KMS-11 (cell line): Measurements from ENCODE around the gene ADNP.

Experiments used
- H2AFZ ChIP-seq: fragments of 200-600 bp; sonication (generic); 2 replicates; pipeline ENCODE4 v1.6.1; 2016; ENCODE audit warnings: antibody characterized with exemption, mixed run types, low read depth
- H3K27ac ChIP-seq: fragments of 200-600 bp; sonication (generic); 2 replicates; pipeline ENCODE4 v1.6.1; 2016; ENCODE audit warnings: mild to moderate bottlenecking, mixed run types
- H3K27me3 ChIP-seq: fragments of 200-600 bp; sonication (generic); 2 replicates; pipeline ENCODE4 v1.6.1; 2017; ENCODE audit warnings: mild to moderate bottlenecking, low read depth, mixed run types, moderate library complexity; ENCODE audit not compliant: insufficient read depth
- H3K36me3 ChIP-seq: fragments of 200-600 bp; sonication (generic); 2 replicates; pipeline ENCODE4 v1.6.1; 2017; ENCODE audit warnings: mild to moderate bottlenecking, mixed run types; ENCODE audit not compliant: insufficient read depth
- H3K4me1 ChIP-seq: fragments of 200-600 bp; sonication (generic); 2 replicates; pipeline ENCODE4 v1.6.1; 2016; ENCODE audit warnings: mild to moderate bottlenecking, low read depth, mixed run types; ENCODE audit not compliant: poor library complexity, severe bottlenecking
- H3K4me2 ChIP-seq: fragments of 200-600 bp; sonication (generic); 2 replicates; pipeline ENCODE4 v1.7.0; 2016; ENCODE audit warnings: mild to moderate bottlenecking, mixed run types
- H3K4me3 ChIP-seq: fragments of 200-600 bp; sonication (generic); IDR thresholded peaks from 2 replicates; pipeline ENCODE4 v1.6.1; 2017; ENCODE audit warnings: low read depth, low read length, mixed read lengths; ENCODE audit not compliant: insufficient read depth
- H3K79me2 ChIP-seq: fragments of 200-600 bp; sonication (generic); 2 replicates; pipeline ENCODE4 v1.6.1; 2016; ENCODE audit warnings: low read depth, mixed run types; ENCODE audit not compliant: insufficient read depth
- H3K9ac ChIP-seq: fragments of 200-600 bp; sonication (generic); 2 replicates; pipeline ENCODE4 v1.6.1; 2016; ENCODE audit warnings: mild to moderate bottlenecking, mixed run types
- H4K20me1 ChIP-seq: fragments of 200-600 bp; sonication (generic); 2 replicates; pipeline ENCODE4 v1.6.1; 2016; ENCODE audit warnings: mild to moderate bottlenecking, mixed run types; ENCODE audit not compliant: insufficient read depth
- TF ChIP-seq, protein P1 (sequence below): fragments of 200-600 bp; sonication (generic); conservative IDR thresholded peaks from 2 replicates; pipeline ENCODE4 v1.6.1; 2017; ENCODE audit warnings: low read depth, mild to moderate bottlenecking, antibody characterized with exemption, low read length, moderate library complexity, mixed read lengths

The ADNP gene

GRCh38 chr20:50926530-50926929 is 4.7 kb downstream of the ADNP start:
- no peaks in the 10 kb centered on the region for H3K27me3 ChIP-seq
- H3K4me2 ChIP-seq = peak overlapping the region; percentile 52; the same call in 1 of the 2 replicates
- peaks cover 74% of the 10 kb centered on the region for H3K4me1 ChIP-seq
- H4K20me1 ChIP-seq = peaks cover 67% of the 10 kb centered on the region
- no peak overlapping the region for H3K9ac ChIP-seq
- peaks cover 11% of the 10 kb centered on the region; the same call in 1 of the 2 replicates for H3K36me3 ChIP-seq
- no peak overlapping the region for H2AFZ ChIP-seq
- H3K27ac ChIP-seq = no peak overlapping the region
- TF ChIP-seq, protein P1, sequence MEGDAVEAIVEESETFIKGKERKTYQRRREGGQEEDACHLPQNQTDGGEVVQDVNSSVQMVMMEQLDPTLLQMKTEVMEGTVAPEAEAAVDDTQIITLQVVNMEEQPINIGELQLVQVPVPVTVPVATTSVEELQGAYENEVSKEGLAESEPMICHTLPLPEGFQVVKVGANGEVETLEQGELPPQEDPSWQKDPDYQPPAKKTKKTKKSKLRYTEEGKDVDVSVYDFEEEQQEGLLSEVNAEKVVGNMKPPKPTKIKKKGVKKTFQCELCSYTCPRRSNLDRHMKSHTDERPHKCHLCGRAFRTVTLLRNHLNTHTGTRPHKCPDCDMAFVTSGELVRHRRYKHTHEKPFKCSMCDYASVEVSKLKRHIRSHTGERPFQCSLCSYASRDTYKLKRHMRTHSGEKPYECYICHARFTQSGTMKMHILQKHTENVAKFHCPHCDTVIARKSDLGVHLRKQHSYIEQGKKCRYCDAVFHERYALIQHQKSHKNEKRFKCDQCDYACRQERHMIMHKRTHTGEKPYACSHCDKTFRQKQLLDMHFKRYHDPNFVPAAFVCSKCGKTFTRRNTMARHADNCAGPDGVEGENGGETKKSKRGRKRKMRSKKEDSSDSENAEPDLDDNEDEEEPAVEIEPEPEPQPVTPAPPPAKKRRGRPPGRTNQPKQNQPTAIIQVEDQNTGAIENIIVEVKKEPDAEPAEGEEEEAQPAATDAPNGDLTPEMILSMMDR = no peak
- H3K79me2 ChIP-seq = peaks cover 86% of the 10 kb centered on the region
- no peak overlapping the region for H3K4me3 ChIP-seq

DNA sequence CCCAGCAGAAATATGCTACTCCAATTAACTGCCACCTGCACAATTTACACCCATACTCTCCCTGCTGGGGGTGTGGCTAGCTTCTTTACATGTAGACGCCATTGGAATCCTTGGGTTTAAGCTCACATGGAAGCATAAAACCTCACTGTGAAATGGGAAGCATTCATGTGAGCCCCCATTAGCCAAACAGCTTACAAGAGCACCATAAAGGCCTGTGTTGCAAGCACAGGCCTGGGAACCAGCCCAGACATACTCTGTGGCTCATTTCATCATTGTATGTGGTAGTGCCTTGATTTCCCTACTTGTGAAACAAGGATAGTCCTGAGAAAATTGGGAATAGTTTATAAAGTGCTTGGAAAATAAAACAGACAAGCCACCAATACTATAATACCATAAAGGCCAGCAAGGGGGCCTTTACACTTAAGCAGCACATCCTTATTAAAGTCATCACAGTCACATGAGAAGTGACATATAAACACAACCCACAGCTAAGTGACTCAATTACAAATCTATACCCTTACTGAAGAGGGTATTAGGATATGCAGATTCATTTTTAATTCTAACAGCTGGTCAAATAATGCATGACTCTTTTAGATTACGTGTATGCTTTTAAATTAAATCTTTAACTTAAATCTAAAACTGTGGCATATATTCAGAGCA is 6.8 kb downstream of the ADNP start:
- TF ChIP-seq, protein P1 = no peak
- Histone ChIP-seq H2AFZ (no peak overlapping the region), H3K36me3 (peaks cover 11% of the 10 kb centered on the region; the same call in 1 of the 2 replicates), H3K79me2 (peaks cover 100% of the 10 kb centered on the region), H3K4me3 (no peak overlapping the region), H3K9ac (no peak overlapping the region), H3K4me2 (no peak overlapping the region), H3K27ac (no peak overlapping the region), H3K27me3 (no peaks in the 10 kb centered on the region), H4K20me1 (peaks cover 85% of the 10 kb centered on the region), H3K4me1 (peaks cover 84% of the 10 kb centered on the region)

- no peak overlapping the region for H3K4me3 ChIP-seq
- no peak overlapping the region for H3K9ac ChIP-seq
- no peaks in the 10 kb centered on the region for H3K27me3 ChIP-seq
- TF ChIP-seq, protein P1 = no peak
- no peak overlapping the region for H2AFZ ChIP-seq
- peak overlapping the region; percentile 12; the same call in 1 of the 2 replicates for H3K27ac ChIP-seq
- peaks cover 77% of the 10 kb centered on the region for H3K4me1 ChIP-seq
- peaks cover 17% of the 10 kb centered on the region; the same call in 1 of the 2 replicates for H3K36me3 ChIP-seq
- H4K20me1 ChIP-seq = peaks cover 88% of the 10 kb centered on the region
- H3K79me2 ChIP-seq = peaks cover 100% of the 10 kb centered on the region
- no peak overlapping the region; the same call in 1 of the 2 replicates for H3K4me2 ChIP-seq
These were observed 9.3 kb downstream of the ADNP start for GRCh38 chr20:50921803-50922501.

- TF ChIP-seq, protein P1 = no peak
- Histone ChIP-seq H3K4me3 (no peak overlapping the region), H3K4me2 (no peak overlapping the region), H3K9ac (no peak overlapping the region), H3K27ac (peak overlapping the region; percentile 0; the same call in 1 of the 2 replicates), H2AFZ (no peak overlapping the region), H3K4me1 (peaks cover 75% of the 10 kb centered on the region), H3K36me3 (peaks cover 17% of the 10 kb centered on the region; the same call in 1 of the 2 replicates), H4K20me1 (peaks cover 88% of the 10 kb centered on the region), H3K27me3 (no peaks in the 10 kb centered on the region), H3K79me2 (peaks cover 100% of the 10 kb centered on the region)
These were observed 10.2 kb downstream of the ADNP start for GRCh38 chr20:50920997-50921396.
